ENCODE results near the gene TRIM59.

Gene TRIM59

GRCh38 chr3:160475884-160476283 lies 26.3 kb upstream of the TRIM59 start:
- no peak for DNase-seq (ENCODE audit: low read depth in 1 of 2, low spot score in 1 of 2)
- TF ChIP-seq SPI1 (IDR thresholded peaks at IDR 0.05; ENCODE audit: borderline replicate concordance, low read depth) (no peak), GABPA (IDR thresholded peaks at IDR 0.05; ENCODE audit: low read depth) (no peak), POLR2AphosphoS5 (IDR thresholded peaks at IDR 0.05; ENCODE audit: low read depth) (no peak)
- TF ChIP-seq, protein P1, sequence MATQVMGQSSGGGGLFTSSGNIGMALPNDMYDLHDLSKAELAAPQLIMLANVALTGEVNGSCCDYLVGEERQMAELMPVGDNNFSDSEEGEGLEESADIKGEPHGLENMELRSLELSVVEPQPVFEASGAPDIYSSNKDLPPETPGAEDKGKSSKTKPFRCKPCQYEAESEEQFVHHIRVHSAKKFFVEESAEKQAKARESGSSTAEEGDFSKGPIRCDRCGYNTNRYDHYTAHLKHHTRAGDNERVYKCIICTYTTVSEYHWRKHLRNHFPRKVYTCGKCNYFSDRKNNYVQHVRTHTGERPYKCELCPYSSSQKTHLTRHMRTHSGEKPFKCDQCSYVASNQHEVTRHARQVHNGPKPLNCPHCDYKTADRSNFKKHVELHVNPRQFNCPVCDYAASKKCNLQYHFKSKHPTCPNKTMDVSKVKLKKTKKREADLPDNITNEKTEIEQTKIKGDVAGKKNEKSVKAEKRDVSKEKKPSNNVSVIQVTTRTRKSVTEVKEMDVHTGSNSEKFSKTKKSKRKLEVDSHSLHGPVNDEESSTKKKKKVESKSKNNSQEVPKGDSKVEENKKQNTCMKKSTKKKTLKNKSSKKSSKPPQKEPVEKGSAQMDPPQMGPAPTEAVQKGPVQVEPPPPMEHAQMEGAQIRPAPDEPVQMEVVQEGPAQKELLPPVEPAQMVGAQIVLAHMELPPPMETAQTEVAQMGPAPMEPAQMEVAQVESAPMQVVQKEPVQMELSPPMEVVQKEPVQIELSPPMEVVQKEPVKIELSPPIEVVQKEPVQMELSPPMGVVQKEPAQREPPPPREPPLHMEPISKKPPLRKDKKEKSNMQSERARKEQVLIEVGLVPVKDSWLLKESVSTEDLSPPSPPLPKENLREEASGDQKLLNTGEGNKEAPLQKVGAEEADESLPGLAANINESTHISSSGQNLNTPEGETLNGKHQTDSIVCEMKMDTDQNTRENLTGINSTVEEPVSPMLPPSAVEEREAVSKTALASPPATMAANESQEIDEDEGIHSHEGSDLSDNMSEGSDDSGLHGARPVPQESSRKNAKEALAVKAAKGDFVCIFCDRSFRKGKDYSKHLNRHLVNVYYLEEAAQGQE (IDR thresholded peaks at IDR 0.05; ENCODE audit: insufficient replicate concordance, low read depth) = no peak
- TF ChIP-seq, protein P2, sequence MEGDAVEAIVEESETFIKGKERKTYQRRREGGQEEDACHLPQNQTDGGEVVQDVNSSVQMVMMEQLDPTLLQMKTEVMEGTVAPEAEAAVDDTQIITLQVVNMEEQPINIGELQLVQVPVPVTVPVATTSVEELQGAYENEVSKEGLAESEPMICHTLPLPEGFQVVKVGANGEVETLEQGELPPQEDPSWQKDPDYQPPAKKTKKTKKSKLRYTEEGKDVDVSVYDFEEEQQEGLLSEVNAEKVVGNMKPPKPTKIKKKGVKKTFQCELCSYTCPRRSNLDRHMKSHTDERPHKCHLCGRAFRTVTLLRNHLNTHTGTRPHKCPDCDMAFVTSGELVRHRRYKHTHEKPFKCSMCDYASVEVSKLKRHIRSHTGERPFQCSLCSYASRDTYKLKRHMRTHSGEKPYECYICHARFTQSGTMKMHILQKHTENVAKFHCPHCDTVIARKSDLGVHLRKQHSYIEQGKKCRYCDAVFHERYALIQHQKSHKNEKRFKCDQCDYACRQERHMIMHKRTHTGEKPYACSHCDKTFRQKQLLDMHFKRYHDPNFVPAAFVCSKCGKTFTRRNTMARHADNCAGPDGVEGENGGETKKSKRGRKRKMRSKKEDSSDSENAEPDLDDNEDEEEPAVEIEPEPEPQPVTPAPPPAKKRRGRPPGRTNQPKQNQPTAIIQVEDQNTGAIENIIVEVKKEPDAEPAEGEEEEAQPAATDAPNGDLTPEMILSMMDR (IDR thresholded peaks at IDR 0.05; ENCODE audit: insufficient read depth, low read length) = no peak
- Histone ChIP-seq H3K4me3 (replicated peaks; ENCODE audit: insufficient read depth, low read length) (no peak overlapping the region), H3K27ac (replicated peaks) (no peak overlapping the region), H3K27me3 (ENCODE audit: insufficient read depth, poor library complexity, severe bottlenecking) (no peaks in the 10 kb centered on the region)

DNA sequence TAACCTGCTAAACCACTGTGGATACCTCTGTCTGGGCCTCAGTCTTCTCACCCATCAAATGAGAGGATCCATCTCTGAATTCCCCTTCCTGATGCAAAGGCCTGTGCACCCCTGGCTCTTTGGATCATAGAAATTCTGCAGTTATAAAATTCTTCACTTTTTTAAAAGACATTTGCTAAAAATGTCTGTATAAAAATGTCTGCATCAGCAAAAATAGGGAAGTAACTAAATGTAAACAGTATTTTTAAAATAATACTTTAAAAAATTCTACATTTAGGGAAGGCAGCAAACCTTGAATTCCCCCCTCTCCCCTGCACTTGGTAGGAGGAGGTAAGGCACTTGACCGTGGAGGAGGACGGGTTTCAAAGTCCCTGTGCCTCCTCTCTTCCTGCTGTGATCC lies 25.6 kb upstream of the TRIM59 start:
- H3K27me3 ChIP-seq (ENCODE audit: insufficient read depth, poor library complexity, severe bottlenecking) = no peaks in the 10 kb centered on the region
- H3K27ac ChIP-seq (replicated peaks) = no peak overlapping the region
- TF ChIP-seq GABPA (IDR thresholded peaks at IDR 0.05; ENCODE audit: low read depth) = no peak
- DNase-seq (ENCODE audit: low read depth in 1 of 2, low spot score in 1 of 2) = no peak
- H3K4me3 ChIP-seq (replicated peaks; ENCODE audit: insufficient read depth, low read length) = no peak overlapping the region

DNA sequence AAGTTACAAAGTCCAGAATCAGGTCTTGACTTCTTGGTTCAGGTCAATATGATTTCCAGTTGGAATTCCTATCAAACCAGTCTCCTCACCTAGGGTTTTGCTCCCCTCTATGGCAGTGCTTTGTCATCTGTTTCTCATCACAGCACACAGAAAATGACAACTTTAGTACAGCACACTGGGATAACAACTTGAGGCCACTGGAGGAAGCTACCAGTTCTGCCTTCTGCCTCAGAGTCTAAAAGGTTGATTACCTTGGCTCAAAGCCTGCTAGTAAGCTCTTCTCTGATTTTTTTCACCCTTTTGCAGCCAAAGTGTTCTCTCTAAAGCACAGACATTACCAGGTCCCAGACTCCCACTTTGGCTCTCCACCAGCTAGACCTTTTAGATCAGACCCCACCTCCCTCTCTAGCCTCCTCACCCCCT lies 24.8 kb upstream of the TRIM59 start:
- H3K27ac ChIP-seq (replicated peaks) = no peak overlapping the region
- no peak for TF ChIP-seq POLR2AphosphoS5 (IDR thresholded peaks at IDR 0.05; ENCODE audit: low read depth)
- TF ChIP-seq, protein P2 (IDR thresholded peaks at IDR 0.05; ENCODE audit: insufficient read depth, low read length) = no peak
- TF ChIP-seq SPI1 (IDR thresholded peaks at IDR 0.05; ENCODE audit: borderline replicate concordance, low read depth) = no peak
- TF ChIP-seq, protein P1 (IDR thresholded peaks at IDR 0.05; ENCODE audit: insufficient replicate concordance, low read depth) = no peak
- TF ChIP-seq GABPA (IDR thresholded peaks at IDR 0.05; ENCODE audit: low read depth) = no peak
- H3K4me3 ChIP-seq (replicated peaks; ENCODE audit: insufficient read depth, low read length) = no peak overlapping the region
- no peaks in the 10 kb centered on the region for H3K27me3 ChIP-seq (ENCODE audit: insufficient read depth, poor library complexity, severe bottlenecking)
- DNase-seq (ENCODE audit: low read depth in 1 of 2, low spot score in 1 of 2) = no peak

GRCh38 chr3:160473978-160474377 lies 24.4 kb upstream of the TRIM59 start:
- TF ChIP-seq POLR2AphosphoS5 (IDR thresholded peaks at IDR 0.05; ENCODE audit: low read depth) = no peak
- TF ChIP-seq SPI1 (IDR thresholded peaks at IDR 0.05; ENCODE audit: borderline replicate concordance, low read depth) = no peak
- TF ChIP-seq GABPA (IDR thresholded peaks at IDR 0.05; ENCODE audit: low read depth) = no peak
- TF ChIP-seq, protein P2 (IDR thresholded peaks at IDR 0.05; ENCODE audit: insufficient read depth, low read length) = no peak
- TF ChIP-seq, protein P1 (IDR thresholded peaks at IDR 0.05; ENCODE audit: insufficient replicate concordance, low read depth) = no peak
- no peaks in the 10 kb centered on the region for H3K27me3 ChIP-seq (ENCODE audit: insufficient read depth, poor library complexity, severe bottlenecking)
- no peak overlapping the region for H3K4me3 ChIP-seq (replicated peaks; ENCODE audit: insufficient read depth, low read length)
- DNase-seq (ENCODE audit: low read depth in 1 of 2, low spot score in 1 of 2) = no peak
- no peak overlapping the region for H3K27ac ChIP-seq (replicated peaks)
